HG02870 (cell line): Measurements from ENCODE around the gene PSMD12.
"Not testable (repeated sequence)": the region's sequence is repeated elsewhere in the genome, so short reads cannot be mapped to it uniquely, and the experiment has no call there.

Experiments used
- ATAC-seq: cut with Tn5 transposase; IDR thresholded peaks from one replicate; pipeline ENCODE4 v1.9.1; 2021; ENCODE audit warnings: mild to moderate bottlenecking, moderate library complexity; ENCODE audit not compliant: unreplicated experiment

PSMD12 gene

GRCh38 chr17:67366193-67367157 lies at the start of gene PSMD12:
Gene PSMD12 (minus strand): TSS chr17:67366577. CDS start chr17:67366519, 58 bp downstream.
- peak; percentile 66 for ATAC-seq

- ATAC-seq: no peak
These were observed 48.9 kb upstream of the PSMD12 start for GRCh38 chr17:67415291-67415690.

- no peak for ATAC-seq
These were observed 48.2 kb upstream of the PSMD12 start for GRCh38 chr17:67414559-67414958.

GRCh38 chr17:67414130-67414529 lies 47.8 kb upstream of the PSMD12 start:
- ATAC-seq: no peak

- ATAC-seq: no peak
These were observed 47.0 kb upstream of the PSMD12 start for GRCh38 chr17:67413388-67413787.

GRCh38 chr17:67412941-67413340 lies 46.6 kb upstream of the PSMD12 start:
- ATAC-seq: no peak

GRCh38 chr17:67412032-67412431 lies 45.7 kb upstream of the PSMD12 start:
- no peak for ATAC-seq

- no peak for ATAC-seq
These were observed 45.0 kb upstream of the PSMD12 start for GRCh38 chr17:67411397-67411796.

GRCh38 chr17:67408455-67408830 lies 42.1 kb upstream of the PSMD12 start:
- not testable (repeated sequence) for ATAC-seq

GRCh38 chr17:67403483-67403882 lies 37.1 kb upstream of the PSMD12 start:
- no peak for ATAC-seq

GRCh38 chr17:67403065-67403464 lies 36.7 kb upstream of the PSMD12 start:
- ATAC-seq: no peak

GRCh38 chr17:67401598-67402504 lies 35.5 kb upstream of the PSMD12 start:
- ATAC-seq: no peak

- no peak for ATAC-seq
These were observed 34.7 kb upstream of the PSMD12 start for GRCh38 chr17:67401106-67401505.

- ATAC-seq: no peak
These were observed 33.8 kb upstream of the PSMD12 start for GRCh38 chr17:67400193-67400592.

GRCh38 chr17:67399676-67400075 lies 33.3 kb upstream of the PSMD12 start:
- ATAC-seq: no peak

- ATAC-seq: no peak
These were observed 27.5 kb upstream of the PSMD12 start for GRCh38 chr17:67393809-67394397.

GRCh38 chr17:67392111-67392510 lies 25.7 kb upstream of the PSMD12 start:
- ATAC-seq: no peak

GRCh38 chr17:67390646-67391361 lies 24.4 kb upstream of the PSMD12 start:
- ATAC-seq: peak; percentile 94

GRCh38 chr17:67390006-67390645 lies 23.7 kb upstream of the PSMD12 start:
- no peak for ATAC-seq

GRCh38 chr17:67388986-67389385 lies 22.6 kb upstream of the PSMD12 start:
- no peak for ATAC-seq
